ENCODE results near the gene TRMT11. TPM values are rescaled to one million over a fixed set of nuclear protein-coding genes. Genes with fewer than 3 reads are reported as not detected.

Gene TRMT11
- total and polyA plus RNA-seq, 9 donors, result 10.7 to 29.9 (median 23.9) TPM

- intact Hi-C loops (cut with DNase I), result loop anchor here in 1 of 4 donors (10.0 kb wide), 1 partner anchor 670 kb away; the partner anchor contains the start of gene HDDC2
- TF ChIP-seq CTCF (IDR thresholded peaks at IDR 0.05) (peak; percentile 9 to 40 (median 25)), EP300 (IDR thresholded peaks at IDR 0.05) (no peak), POLR2A (IDR thresholded peaks at IDR 0.05) (no peak)
- Histone ChIP-seq H3K27ac (no peak overlapping the region), H3K27me3 (no peaks in the 10 kb centered on the region), H3K9me3 (no peaks in the 10 kb centered on the region), H3K4me1 (ENCODE audit: insufficient read depth) (no peaks in the 10 kb centered on the region), H3K4me3 (no peak overlapping the region), H3K36me3 (no peaks in the 10 kb centered on the region)
- DNase-seq, result no peak
- 23 to 31% (median 30%) methylated on average over 5 of the region's 5 CpGs for WGBS, 3 donors
Measured at GRCh38 chr6:125974214-125974866, 12.0 kb upstream of the TRMT11 start.

- Histone ChIP-seq H3K27ac (no peak overlapping the region), H3K4me3 (no peak overlapping the region), H3K4me1 (ENCODE audit: insufficient read depth) (no peaks in the 10 kb centered on the region), H3K9me3 (no peaks in the 10 kb centered on the region), H3K36me3 (no peaks in the 10 kb centered on the region), H3K27me3 (no peaks in the 10 kb centered on the region)
- TF ChIP-seq POLR2A (IDR thresholded peaks at IDR 0.05) (no peak), CTCF (IDR thresholded peaks at IDR 0.05) (no peak), EP300 (IDR thresholded peaks at IDR 0.05) (no peak)
- DNase-seq, result no peak
- intact Hi-C loops (cut with DNase I), result loop anchor here in 2 of 4 donors (5.0 to 10.0 kb wide), 2 partner anchors 667 to 674 kb away; partner anchors contain the start of gene HDDC2 (in 1 of the 2)
- WGBS, 3 donors, result 87 to 95% (median 87%) methylated on average over 3 of the region's 3 CpGs
Measured at GRCh38 chr6:125979101-125979500, 7.2 kb upstream of the TRMT11 start.

GRCh38 chr6:125981571-125982185, 4.7 kb upstream of the TRMT11 start:
- no peak overlapping the region for H3K27ac ChIP-seq
- intact Hi-C loops (cut with DNase I), result no loop called here
- no peaks in the 10 kb centered on the region for H3K4me1 ChIP-seq (ENCODE audit: insufficient read depth)
- H3K9me3 ChIP-seq, result no peaks in the 10 kb centered on the region
- 89 to 91% (median 90%) methylated on average over 2 of the region's 2 CpGs for WGBS, 3 donors
- no peak for TF ChIP-seq CTCF (IDR thresholded peaks at IDR 0.05)
- no peak for TF ChIP-seq POLR2A (IDR thresholded peaks at IDR 0.05)
- TF ChIP-seq EP300 (IDR thresholded peaks at IDR 0.05), result no peak
- no peak for DNase-seq
- H3K27me3 ChIP-seq, result no peaks in the 10 kb centered on the region
- no peak overlapping the region for H3K4me3 ChIP-seq
- no peaks in the 10 kb centered on the region for H3K36me3 ChIP-seq

GRCh38 chr6:125983246-125983945, 2.9 kb upstream of the TRMT11 start:
- Histone ChIP-seq H3K9me3 (no peaks in the 10 kb centered on the region), H3K4me1 (ENCODE audit: insufficient read depth) (peaks cover 3% of the 10 kb centered on the region), H3K36me3 (no peaks in the 10 kb centered on the region), H3K27me3 (no peaks in the 10 kb centered on the region), H3K27ac (no peak overlapping the region), H3K4me3 (no peak overlapping the region)
- no peak for DNase-seq
- no peak for TF ChIP-seq CTCF (IDR thresholded peaks at IDR 0.05)
- 58 to 61% (median 60%) methylated on average over 4 of the region's 4 CpGs for WGBS, 3 donors
- intact Hi-C loops (cut with DNase I), result no loop called here

Data from ovary (tissue), 9 donors.